Astrocyte (in vitro differentiated cells and primary cell): ENCODE results near the gene DLGAP4.

Source experiments
- EZH2 ChIP-seq: IDR thresholded peaks from 2 replicates; pipeline ENCODE4 v1.6.1; 2012; ENCODE audit warnings: mild to moderate bottlenecking, low read length, inconsistent platforms; ENCODE audit not compliant: insufficient read depth
- TF ChIP-seq, protein P1 (sequence below): IDR thresholded peaks from 2 replicates; pipeline ENCODE4 v1.5.1; 2011; ENCODE audit warnings: low read depth, mild to moderate bottlenecking, inconsistent platforms, low read length, moderate library complexity; ENCODE audit not compliant: insufficient read depth

DNA sequence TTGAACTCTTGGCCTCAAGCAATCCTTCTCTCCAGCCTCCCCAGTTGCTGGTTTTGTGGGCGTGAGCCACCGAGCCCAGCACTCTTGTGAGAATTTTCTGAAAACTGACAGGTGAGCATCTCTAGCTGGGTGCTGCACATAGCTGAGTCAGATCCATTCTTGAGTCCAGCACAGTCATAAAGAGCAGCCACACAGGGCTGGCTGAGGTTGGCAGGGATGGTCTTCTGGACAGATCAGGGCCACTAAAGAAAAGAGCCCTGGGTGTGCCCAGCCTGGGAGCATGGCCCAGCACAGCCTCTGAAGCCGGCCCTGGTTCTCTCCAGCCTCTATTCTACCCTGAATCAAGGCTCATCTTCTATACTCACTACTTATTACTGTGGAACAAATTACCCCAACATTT is 11.5 kb downstream of the DLGAP4 start:
- TF ChIP-seq, protein P1, sequence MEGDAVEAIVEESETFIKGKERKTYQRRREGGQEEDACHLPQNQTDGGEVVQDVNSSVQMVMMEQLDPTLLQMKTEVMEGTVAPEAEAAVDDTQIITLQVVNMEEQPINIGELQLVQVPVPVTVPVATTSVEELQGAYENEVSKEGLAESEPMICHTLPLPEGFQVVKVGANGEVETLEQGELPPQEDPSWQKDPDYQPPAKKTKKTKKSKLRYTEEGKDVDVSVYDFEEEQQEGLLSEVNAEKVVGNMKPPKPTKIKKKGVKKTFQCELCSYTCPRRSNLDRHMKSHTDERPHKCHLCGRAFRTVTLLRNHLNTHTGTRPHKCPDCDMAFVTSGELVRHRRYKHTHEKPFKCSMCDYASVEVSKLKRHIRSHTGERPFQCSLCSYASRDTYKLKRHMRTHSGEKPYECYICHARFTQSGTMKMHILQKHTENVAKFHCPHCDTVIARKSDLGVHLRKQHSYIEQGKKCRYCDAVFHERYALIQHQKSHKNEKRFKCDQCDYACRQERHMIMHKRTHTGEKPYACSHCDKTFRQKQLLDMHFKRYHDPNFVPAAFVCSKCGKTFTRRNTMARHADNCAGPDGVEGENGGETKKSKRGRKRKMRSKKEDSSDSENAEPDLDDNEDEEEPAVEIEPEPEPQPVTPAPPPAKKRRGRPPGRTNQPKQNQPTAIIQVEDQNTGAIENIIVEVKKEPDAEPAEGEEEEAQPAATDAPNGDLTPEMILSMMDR, result no peak
- no peak for TF ChIP-seq EZH2
